ENCODE data around the gene ZSWIM4.

DNA sequence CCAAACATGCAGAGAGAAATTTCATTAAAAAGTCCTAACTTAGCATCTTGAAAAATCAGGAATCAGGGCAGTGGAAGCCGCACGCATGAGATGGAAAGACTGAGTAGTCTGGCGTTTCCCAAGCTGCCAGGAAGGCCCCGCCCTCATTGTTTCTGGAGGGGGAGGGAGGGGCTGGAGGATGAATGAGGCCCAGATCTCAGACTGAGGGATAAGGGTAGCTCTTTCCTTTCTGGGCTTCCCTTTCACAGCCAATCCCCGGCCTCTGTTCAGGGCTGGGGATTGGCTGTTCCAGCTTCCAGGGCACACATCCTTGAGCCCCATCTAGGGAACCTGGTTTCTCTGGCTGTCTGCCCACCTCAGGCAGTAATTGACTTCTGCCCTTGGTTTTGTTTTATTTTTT, 13.7 kb upstream of the ZSWIM4 start:
- TF ChIP-seq, protein P1, sequence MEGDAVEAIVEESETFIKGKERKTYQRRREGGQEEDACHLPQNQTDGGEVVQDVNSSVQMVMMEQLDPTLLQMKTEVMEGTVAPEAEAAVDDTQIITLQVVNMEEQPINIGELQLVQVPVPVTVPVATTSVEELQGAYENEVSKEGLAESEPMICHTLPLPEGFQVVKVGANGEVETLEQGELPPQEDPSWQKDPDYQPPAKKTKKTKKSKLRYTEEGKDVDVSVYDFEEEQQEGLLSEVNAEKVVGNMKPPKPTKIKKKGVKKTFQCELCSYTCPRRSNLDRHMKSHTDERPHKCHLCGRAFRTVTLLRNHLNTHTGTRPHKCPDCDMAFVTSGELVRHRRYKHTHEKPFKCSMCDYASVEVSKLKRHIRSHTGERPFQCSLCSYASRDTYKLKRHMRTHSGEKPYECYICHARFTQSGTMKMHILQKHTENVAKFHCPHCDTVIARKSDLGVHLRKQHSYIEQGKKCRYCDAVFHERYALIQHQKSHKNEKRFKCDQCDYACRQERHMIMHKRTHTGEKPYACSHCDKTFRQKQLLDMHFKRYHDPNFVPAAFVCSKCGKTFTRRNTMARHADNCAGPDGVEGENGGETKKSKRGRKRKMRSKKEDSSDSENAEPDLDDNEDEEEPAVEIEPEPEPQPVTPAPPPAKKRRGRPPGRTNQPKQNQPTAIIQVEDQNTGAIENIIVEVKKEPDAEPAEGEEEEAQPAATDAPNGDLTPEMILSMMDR (IDR thresholded peaks at IDR 0.05): no peak
- TF ChIP-seq POLR2A (IDR thresholded peaks at IDR 0.05): no peak
